HG03378 (cell line): ENCODE results near the gene PDK1.

Experiments
- ATAC-seq: cut with Tn5 transposase; IDR thresholded peaks from one replicate; pipeline ENCODE4 v1.9.1; 2021; ENCODE audit warnings: mild to moderate bottlenecking, moderate library complexity; ENCODE audit not compliant: unreplicated experiment

PDK1 gene

DNA sequence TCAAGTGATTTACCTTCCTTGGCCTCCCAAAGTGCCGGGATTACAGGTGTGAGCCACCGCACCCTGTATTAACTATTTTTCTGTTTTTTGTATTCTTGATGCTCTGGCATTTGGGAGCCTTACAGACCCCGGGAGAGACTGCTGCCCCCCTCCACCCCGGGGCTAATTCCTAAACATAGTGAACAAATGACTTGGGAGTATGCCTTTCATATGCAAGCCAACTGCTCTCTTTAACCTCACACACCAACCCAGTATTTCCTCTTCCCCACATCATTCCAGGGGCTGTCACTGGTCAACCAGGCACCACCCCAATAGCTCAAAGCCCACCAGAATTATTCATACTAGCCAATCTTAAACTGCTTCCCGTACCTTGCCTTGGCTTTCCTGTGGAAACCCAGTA is 79.7 kb downstream of the PDK1 start:
- no peak for ATAC-seq

DNA sequence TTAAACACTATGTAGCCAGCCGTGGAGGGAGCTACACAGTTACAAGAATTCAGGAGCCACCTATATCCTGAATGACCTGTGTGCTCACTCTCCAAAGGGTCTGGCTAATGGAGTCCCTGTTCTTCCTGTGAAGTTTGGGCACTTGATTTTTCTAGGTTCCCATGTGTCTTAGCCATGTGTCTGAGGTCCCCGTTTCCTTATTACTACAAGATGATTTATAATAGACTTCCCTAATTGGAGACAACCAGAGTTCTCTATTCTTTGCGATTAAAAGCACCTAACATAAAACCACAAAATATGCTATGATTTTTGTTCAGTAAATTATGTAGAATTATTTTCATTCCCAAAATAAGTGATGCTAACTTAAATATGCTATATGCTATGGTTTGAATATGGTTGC is 83.4 kb downstream of the PDK1 start:
- no peak for ATAC-seq

DNA sequence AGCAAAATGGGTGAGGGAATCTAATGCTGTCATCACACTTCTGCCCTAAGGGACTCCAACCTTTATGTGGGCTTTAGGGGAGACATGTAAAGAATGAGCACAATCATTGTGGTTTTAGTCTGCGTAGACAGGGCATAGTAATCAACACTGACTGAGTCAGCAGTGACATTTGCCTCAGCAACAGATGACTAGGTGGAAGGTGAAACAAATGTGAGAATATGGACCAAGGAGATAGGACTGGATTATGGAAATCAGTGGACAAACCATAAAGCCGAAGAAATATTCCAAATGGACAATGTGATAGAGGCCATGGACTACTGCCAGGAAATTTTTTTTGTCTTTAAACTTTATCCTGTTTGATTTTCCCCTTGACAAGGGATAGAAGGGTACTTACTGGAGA is 83.9 kb downstream of the PDK1 start:
- no peak for ATAC-seq

DNA sequence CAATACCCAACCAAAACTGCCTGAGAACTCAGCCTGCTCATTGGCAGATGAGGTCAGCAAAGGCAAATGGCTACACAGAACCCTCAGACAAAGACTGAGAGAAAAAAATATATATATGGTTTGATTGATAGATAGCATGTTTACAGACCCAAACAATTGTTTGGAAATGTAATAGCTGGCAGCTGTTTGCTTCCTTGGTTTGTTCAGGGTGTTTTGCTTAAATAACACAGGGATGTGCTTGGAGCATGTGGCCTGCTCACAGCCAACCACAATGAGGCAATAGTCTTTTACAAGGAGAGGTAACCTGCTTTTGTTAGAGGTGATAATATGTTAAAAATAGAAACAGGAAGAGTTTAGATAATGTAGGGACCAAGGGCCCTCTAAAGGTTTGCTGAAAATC is 84.5 kb downstream of the PDK1 start:
- no peak for ATAC-seq

DNA sequence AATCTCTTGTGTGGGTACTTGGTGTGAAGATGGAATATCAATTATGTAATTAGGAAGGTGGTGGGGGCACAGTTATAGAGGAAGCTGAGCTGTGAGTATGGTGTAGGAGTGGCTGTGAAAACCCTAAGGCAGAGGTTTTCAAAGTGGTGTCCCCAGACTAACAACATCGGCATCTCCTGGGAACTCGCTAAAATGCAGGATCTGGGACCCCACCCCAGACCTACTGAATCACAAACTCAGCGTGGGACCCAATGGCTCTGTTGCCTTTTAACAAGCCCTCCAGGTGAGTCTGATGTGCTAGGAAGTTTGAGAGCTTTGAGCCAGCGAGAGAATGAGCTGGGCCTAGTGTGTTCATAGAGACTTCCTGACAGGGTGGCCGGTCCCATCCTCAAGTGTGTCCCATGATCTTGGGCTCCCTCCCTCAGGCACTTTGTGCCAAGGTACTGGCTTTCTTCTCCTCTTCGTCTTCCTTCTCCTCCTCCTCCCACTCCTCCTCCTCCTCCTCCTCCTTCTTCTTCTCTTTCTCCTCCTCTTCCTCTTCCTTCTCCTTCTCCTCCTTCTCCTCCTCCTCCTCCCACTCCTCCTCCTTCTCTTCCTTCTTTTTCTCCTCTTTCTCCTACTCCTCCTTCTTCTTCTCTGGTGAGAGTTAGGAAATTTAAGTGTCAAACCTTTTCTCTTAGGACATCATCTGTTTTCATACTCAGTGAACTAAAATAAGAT is 86.6 kb downstream of the PDK1 start:
- ATAC-seq, result no peak

DNA sequence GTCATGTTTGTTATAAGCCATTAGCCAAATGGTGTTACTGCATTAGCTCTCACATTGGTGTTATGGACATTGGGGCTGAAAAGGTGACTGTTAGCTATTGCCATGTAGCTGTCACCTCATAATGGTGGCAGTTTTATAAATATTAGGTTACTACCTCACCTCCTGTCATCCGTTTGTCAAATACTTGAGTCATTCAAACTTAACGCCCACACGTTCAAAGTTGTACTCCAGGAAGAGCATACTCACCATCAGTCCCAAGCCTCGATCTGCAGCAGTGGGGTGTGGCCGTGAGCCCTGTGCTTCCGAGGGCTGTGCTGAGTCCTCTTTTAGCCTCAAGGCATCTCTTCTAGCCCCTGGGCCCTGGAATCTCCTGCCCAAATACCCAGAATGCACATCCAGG is 87.3 kb downstream of the PDK1 start:
- no peak for ATAC-seq

DNA sequence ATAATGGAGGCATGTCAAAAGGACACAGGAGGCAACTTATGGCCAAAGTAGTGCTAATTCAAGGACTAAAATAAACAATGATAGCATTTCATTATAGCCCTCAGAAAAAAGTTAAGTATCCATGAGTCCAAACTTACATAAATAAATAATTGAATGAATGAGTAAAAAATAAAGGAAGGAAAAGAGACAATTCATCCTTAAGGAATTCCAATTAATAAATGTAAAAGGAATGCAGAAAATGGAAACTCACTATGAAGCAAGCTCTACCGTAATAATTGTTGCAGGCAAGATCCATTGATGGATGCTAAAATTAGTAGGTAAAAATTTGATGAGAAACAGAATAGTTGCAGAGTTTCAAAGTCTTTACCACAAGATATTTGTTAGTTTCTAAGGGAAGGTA is 91.5 kb downstream of the PDK1 start:
- no peak for ATAC-seq

DNA sequence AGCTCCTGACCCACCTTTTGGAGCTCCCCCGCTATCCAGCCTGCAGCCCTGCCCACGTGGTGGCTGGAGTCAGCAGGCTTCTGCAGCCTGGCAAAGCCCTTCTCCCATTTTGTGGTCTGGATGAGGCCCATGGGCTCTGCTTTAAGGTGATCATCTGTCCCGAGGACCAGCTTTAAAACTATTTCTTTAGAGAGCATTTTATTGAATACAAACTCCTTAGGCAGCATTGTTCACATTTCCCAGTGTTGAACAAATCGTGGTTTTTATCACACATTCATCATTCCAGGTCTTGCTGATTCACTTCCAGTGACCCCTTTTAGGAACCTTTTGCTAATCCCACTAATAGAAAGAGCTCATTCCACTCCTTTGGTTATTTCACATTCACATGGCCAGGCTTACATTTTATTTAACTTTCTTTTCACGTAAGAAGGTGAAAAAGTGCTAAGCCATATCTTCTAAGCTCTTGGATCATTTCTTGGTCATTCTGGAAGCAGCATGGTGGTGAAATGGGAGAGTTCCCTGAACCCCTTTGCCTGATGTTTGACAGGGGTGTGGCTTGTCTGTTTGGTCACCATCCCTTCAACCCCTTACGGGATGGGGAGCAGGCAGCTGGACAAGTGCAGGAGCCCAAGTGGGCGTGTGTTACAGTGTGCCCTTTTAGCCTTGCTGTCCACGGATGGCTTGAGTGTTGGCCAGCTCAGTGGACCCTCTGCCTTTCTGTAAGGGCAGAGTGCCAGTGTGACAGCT is 99.4 kb downstream of the PDK1 start:
- ATAC-seq, result no peak

DNA sequence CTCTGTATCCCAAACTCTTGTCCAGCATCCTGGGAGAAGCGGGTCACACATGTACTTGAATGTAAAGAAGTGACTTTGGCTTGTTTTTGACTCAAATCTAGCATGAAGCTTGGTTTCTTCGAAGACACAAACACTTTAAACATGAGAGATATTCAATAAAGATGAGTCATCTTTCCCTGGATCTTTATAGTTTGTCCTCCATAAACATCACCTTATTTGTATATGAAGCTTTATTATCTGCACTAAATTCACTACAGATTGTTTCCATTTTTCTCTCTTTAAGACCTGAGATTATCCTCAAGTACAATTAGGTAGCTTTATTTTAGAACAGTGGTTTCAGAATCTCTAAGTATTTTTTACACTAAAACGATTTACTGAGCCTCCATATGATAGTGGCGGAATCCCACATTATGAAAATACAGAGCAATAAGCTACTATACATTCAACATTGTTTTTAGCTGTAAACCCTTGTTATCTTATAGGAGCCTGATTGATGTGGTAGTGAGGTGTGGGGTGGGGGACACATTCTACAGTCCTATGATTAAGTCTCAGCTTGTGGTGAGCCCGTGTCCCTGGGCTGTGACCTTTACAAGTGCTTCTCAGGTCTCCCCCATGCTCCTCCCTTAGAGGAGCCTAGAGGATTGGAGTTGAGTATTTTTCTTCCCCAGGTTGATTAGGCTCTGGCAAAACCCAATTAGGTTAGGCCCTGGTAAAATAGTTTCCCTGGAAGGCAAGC is 100.1 kb downstream of the PDK1 start:
- ATAC-seq, result no peak
